Mononuclear cell (primary cell): ENCODE data around the gene RIMBP2. TPM values are rescaled to one million over a fixed set of nuclear protein-coding genes. Genes with fewer than 3 reads are reported as not detected.

Experiments
- H3K27me3 ChIP-seq: 2 replicates; pipeline ENCODE4 v1.6.0; 2011; ENCODE audit warnings: low read length, control low read depth; ENCODE audit not compliant: insufficient read depth
- H3K4me1 ChIP-seq: 2 replicates; pipeline ENCODE4 v1.5.1; 2011; ENCODE audit warnings: mild to moderate bottlenecking, low read length, control low read depth; ENCODE audit not compliant: insufficient read depth
- H3K4me3 ChIP-seq: 2 replicates; pipeline ENCODE4 v1.5.1; 2011; ENCODE audit warnings: mild to moderate bottlenecking, low read length, moderate library complexity
- H3K9me3 ChIP-seq: 2 replicates; pipeline ENCODE4 v1.5.1; 2011; ENCODE audit warnings: low read depth, mild to moderate bottlenecking, control low read depth, low read length
- total RNA-seq: library from RNA; depleted of rRNA; stranded (reverse); fragments of >200 nt; gene quantifications from one replicate; pipeline ENCODE4 v1.2.3, GENCODE V29; 2012

Gene RIMBP2
- total RNA-seq, 1 donor: not detected

GRCh38 chr12:130431176-130431575 is 284.9 kb downstream of the RIMBP2 start:
- no peaks in the 10 kb centered on the region for H3K4me1 ChIP-seq
- H3K4me3 ChIP-seq: no peak overlapping the region
- H3K9me3 ChIP-seq: no peaks in the 10 kb centered on the region
- no peaks in the 10 kb centered on the region for H3K27me3 ChIP-seq

GRCh38 chr12:130429656-130430505 is 286.2 kb downstream of the RIMBP2 start:
- Histone ChIP-seq H3K4me3 (no peak overlapping the region), H3K27me3 (no peaks in the 10 kb centered on the region), H3K9me3 (no peaks in the 10 kb centered on the region), H3K4me1 (no peaks in the 10 kb centered on the region)

DNA sequence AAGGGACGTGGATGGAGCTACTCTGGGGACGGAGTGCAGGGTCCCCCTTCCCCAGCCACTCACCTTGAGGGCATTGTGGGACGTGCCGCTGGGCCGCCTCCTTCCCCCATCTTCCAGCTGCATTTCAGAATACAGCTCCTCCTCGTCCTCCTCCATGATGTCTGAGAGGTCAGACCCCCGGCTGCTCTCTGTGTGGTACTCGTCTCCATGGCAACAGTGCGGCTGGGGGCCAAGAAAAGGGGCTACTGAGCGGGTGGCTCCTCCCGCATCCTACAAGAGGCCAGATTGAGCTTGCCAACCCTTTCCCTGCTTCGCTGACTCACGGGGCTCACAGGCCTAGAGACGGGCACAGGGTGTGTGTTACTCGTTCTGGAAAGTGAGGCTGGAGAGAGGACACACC is 288.0 kb downstream of the RIMBP2 start:
- Histone ChIP-seq H3K9me3 (no peaks in the 10 kb centered on the region), H3K4me1 (no peaks in the 10 kb centered on the region), H3K27me3 (no peaks in the 10 kb centered on the region), H3K4me3 (no peak overlapping the region)

DNA sequence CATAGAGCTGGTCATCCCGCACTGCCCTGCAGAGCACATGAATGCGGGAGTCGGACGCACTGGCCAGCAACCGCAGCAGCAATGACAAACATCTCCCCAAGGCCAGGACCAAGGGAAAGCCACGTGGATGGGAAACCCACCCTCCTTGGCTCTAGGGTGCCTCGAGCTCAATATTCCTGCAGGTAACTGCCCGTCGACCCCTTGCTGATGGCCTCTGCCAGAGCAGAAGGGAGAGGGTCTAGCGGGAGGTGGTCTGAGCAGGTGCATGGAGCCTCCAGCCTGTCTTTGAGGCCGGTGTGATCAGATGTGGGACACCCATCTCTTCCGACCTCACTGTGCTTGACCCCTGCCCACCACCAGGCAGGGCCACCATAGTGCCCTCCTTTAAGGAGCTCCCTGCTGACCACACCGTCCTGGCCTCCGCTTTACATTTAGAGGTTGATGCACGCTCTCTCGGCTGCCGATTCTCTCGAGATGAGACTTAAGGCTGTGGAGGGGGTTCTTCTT is 288.7 kb downstream of the RIMBP2 start:
- Histone ChIP-seq H3K9me3 (no peaks in the 10 kb centered on the region), H3K4me1 (no peaks in the 10 kb centered on the region), H3K27me3 (no peaks in the 10 kb centered on the region), H3K4me3 (no peak overlapping the region)

GRCh38 chr12:130425698-130426245 is 290.3 kb downstream of the RIMBP2 start:
- Histone ChIP-seq H3K9me3 (no peaks in the 10 kb centered on the region), H3K4me1 (no peaks in the 10 kb centered on the region), H3K27me3 (no peaks in the 10 kb centered on the region), H3K4me3 (no peak overlapping the region)

GRCh38 chr12:130424858-130425697 is 291.0 kb downstream of the RIMBP2 start:
- no peaks in the 10 kb centered on the region for H3K9me3 ChIP-seq
- H3K4me1 ChIP-seq: no peaks in the 10 kb centered on the region
- H3K4me3 ChIP-seq: no peak overlapping the region
- no peaks in the 10 kb centered on the region for H3K27me3 ChIP-seq

DNA sequence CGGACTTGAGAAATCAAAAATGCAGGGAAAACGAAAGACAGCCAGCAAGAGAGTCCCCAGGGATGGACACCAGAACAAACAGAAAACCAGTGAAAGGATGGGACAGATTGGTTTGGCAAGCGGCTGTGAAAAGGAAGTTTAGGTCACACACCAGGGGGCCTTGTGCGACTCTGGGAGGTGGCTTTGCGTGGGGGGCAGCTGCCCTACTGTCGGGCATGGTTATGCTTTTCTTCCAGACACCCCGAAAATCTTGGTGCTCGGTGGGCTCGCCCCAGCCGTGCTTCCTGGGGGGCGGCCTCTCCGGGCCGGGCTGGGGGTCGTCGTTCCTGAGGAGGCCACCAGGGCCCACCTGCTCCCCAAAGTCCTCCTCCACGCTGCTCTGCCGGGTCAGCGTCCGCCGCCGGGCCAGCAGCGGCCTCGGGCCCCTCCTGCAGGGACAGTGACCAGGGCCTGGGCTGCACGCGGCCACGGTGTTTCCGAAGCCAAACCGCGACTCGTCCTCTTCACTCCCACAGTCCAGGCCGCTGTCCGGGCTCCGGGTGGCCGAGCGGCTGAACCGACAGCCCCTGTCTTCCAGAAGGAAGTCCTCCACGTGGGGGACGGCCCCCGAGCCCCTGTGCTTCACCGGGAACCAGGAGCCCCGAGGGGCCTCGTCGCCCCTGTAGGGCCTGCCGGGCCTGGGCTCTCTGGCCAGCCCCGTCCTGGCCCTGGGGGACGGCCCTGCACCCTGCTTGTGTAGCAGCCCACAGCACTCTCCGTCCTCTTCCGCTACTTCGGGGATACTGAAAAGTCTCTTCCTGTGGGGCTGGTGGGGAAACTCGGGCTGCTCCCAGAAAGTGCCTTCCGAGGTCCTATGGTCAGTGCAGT is 291.9 kb downstream of the RIMBP2 start:
- H3K9me3 ChIP-seq: no peaks in the 10 kb centered on the region
- no peaks in the 10 kb centered on the region for H3K27me3 ChIP-seq
- H3K4me3 ChIP-seq: no peak overlapping the region
- no peaks in the 10 kb centered on the region for H3K4me1 ChIP-seq

DNA sequence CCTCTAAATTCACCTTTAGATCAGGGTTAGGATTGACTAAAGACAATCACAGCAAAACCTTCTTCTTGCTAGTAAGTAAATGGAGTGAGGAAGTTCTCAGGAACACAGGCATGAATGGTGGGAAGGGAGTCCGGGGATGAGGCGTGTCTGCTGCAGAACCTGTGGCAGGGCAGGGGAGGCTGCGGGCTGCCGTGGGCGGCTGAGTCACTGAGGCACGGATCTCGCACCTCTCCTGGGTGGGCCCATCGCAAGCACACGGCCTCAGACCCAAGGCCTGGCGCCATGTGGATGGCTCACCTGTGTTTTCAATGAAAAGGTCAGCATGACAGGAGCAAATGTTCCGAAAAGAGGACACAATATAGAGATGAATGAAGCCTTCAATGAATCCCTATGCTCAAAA is 293.0 kb downstream of the RIMBP2 start:
- Histone ChIP-seq H3K4me1 (no peaks in the 10 kb centered on the region), H3K4me3 (no peak overlapping the region), H3K27me3 (no peaks in the 10 kb centered on the region), H3K9me3 (no peaks in the 10 kb centered on the region)

GRCh38 chr12:130422676-130423075 is 293.4 kb downstream of the RIMBP2 start:
- Histone ChIP-seq H3K27me3 (no peaks in the 10 kb centered on the region), H3K9me3 (no peaks in the 10 kb centered on the region), H3K4me3 (no peak overlapping the region), H3K4me1 (no peaks in the 10 kb centered on the region)

GRCh38 chr12:130421896-130422295 is 294.2 kb downstream of the RIMBP2 start:
- Histone ChIP-seq H3K4me3 (no peak overlapping the region), H3K27me3 (no peaks in the 10 kb centered on the region), H3K9me3 (no peaks in the 10 kb centered on the region), H3K4me1 (no peaks in the 10 kb centered on the region)

DNA sequence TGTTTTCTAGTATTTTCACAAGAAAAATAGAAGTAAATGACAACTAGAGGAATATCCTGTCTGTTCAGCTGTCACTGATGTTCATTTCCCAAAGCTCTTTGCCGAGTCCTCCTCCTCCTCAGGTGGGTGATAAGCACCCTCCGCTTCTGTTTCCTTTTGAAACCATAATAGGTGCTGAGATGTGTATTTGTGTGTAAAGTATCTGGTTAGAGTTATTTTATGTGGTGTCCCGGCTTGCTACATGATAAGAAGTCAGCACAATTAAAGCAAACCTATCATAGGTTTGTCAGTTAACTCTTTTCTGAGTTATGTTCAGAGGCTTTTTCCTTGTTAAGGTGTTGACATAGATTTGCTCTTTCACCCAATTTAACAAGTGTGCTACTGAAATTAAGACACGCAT is 296.0 kb downstream of the RIMBP2 start:
- H3K4me1 ChIP-seq: no peaks in the 10 kb centered on the region

GRCh38 chr12:130419116-130419515 is 297.0 kb downstream of the RIMBP2 start:
- H3K4me3 ChIP-seq: no peak overlapping the region
- no peaks in the 10 kb centered on the region for H3K4me1 ChIP-seq
- no peaks in the 10 kb centered on the region for H3K27me3 ChIP-seq
- H3K9me3 ChIP-seq: no peaks in the 10 kb centered on the region

More for the DNA sequence above, 296.0 kb downstream of the RIMBP2 start:
- no peak overlapping the region for H3K4me3 ChIP-seq
- H3K27me3 ChIP-seq: no peaks in the 10 kb centered on the region
- H3K9me3 ChIP-seq: no peaks in the 10 kb centered on the region

DNA sequence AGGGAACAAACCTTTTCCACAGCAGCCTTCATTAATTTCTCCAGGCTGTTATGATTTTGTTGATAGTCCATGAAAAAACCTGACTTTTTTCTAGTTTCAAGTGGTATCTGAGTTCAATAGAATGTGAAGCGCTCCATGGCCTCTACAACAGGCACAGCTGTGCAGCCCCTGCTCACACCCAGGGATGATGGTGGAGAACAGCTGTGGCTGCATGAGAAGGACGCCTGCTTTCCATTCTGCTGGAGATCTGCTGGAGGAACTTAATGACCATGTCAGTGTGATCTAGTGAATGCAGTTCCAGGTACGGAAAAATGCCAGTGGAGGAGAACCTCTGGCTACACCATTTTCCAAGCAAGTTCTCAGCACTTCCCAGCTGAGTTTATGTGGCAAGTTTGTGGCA is 297.8 kb downstream of the RIMBP2 start:
- no peaks in the 10 kb centered on the region for H3K27me3 ChIP-seq
- no peak overlapping the region for H3K4me3 ChIP-seq
- H3K4me1 ChIP-seq: no peaks in the 10 kb centered on the region
- no peaks in the 10 kb centered on the region for H3K9me3 ChIP-seq

- Histone ChIP-seq H3K4me3 (no peak overlapping the region), H3K9me3 (no peaks in the 10 kb centered on the region), H3K27me3 (no peaks in the 10 kb centered on the region), H3K4me1 (no peaks in the 10 kb centered on the region)
These were observed 301.7 kb downstream of the RIMBP2 start for GRCh38 chr12:130414381-130414780.
